ENCODE data around the gene NBPF3. TPM values are rescaled to one million over a fixed set of nuclear protein-coding genes. Genes with fewer than 3 reads are reported as not detected.

The NBPF3 gene
- total RNA-seq, 2 donors from 2014 or later, result 9.9 to 10.8 TPM

DNA sequence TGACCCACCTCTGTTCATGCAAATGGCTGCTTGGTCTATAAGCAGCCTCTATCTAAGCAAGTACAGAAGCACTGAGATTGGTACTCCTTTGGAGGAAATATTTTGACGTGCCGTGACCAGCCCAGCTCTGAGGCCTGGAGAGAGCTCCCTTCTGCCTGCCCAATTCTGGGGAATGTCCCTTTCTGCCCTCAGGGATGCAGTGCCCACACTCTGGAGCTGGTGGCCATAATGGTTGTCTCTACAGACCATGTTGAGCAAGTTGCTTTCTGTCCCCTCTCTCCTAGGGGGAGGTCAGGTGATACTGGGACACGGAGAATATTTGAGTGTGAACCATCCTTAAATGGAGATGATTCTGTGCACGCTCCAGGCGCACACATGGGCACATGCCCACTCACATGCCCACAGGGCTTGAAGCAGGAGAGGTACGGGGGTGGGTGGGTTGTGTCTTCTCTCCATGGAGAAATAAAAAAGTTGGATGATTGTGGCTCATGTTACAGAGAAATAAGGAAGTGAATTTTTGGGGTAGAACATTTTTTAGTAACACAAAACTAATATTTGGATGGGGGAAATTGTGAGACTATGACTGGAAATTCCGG lies 55.4 kb downstream of the NBPF3 start:
- ATAC-seq (replicated peaks), result no peak
- H3K9me3 Mint-ChIP-seq, result no peaks in the 10 kb centered on the region
- no peak overlapping the region for H3K4me3 Mint-ChIP-seq
- no peak overlapping the region for H3K27ac Mint-ChIP-seq
- H3K27me3 Mint-ChIP-seq, result no peaks in the 10 kb centered on the region
- no peaks in the 10 kb centered on the region for H3K4me1 Mint-ChIP-seq
- H3K36me3 Mint-ChIP-seq (ENCODE audit: low read depth), result no peaks in the 10 kb centered on the region

DNA sequence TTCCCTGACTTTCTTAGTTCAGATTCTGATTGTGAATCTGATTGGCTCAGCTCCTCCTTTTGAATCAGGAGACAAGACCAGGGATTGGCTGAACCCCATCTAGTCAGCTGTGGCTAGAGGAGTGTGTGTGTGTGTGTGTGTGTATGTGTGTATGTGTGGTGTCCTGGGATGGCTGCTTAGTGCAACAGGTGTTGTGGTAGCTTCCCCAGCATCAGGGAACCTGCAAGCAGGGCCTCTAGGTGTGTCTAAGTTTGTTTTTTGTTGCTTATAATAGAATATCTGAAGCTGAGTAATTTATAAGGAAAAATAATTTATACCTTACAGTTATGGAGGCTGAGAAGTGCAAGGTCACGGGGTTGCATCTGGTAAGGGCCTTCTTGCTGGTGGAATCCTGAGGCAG lies 56.1 kb downstream of the NBPF3 start:
- no peak overlapping the region for H3K4me3 Mint-ChIP-seq
- H3K36me3 Mint-ChIP-seq (ENCODE audit: low read depth), result no peaks in the 10 kb centered on the region
- ATAC-seq (replicated peaks), result no peak
- H3K9me3 Mint-ChIP-seq, result no peaks in the 10 kb centered on the region
- no peak overlapping the region for H3K27ac Mint-ChIP-seq
- no peaks in the 10 kb centered on the region for H3K4me1 Mint-ChIP-seq
- no peaks in the 10 kb centered on the region for H3K27me3 Mint-ChIP-seq

DNA sequence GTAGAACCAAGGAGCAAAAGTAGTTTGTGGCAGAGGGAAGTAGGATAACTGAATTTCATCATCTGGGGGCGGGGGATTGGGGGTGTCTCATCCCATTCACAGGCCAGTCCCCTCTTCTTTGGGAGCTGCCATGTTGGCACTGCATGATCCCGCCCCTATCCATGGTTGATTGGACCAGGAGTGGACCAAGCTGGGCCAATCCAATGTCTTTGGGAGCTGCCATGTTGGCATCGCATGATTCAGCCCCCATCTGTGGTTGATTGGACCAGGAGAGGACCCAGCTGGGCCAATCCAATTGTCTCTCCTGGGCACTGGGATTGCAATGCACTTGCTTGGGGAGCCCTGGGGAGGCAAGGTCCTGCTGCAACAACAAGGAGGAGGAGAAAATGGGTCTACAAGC lies 56.9 kb downstream of the NBPF3 start:
- Mint-ChIP-seq H3K4me3 (no peak overlapping the region), H3K27ac (no peak overlapping the region), H3K36me3 (ENCODE audit: low read depth) (no peaks in the 10 kb centered on the region), H3K9me3 (no peaks in the 10 kb centered on the region), H3K27me3 (no peaks in the 10 kb centered on the region), H3K4me1 (no peaks in the 10 kb centered on the region)
- ATAC-seq (replicated peaks), result no peak

DNA sequence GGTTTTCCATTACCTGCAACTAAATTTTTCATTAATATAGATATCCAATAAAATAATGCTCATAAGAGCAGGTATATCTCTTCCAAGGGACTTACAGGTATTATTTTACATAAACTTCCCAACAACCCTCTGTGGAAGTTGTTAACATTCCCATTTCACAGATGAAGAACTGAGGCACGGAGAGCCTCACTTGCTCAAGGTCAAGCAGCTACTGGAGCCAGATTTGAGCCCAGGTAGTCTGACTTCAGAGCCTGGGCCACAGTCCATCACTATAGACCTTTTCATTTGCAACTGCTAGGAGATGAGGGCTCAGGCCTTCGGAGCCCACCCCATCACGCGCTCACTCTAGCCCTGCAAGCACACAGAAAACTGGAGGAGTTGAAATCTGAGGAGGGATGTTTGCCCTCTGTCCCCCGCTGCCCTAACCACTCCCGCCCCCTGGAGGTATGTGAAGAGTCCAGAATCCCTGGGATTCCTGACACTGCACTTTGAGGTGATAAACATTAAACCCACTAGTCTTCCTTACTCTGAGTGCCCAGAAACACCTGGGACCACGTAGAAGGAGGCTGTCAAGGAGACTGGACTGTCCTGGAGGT lies 57.6 kb downstream of the NBPF3 start:
- Mint-ChIP-seq H3K36me3 (ENCODE audit: low read depth) (no peaks in the 10 kb centered on the region), H3K27ac (no peak overlapping the region), H3K27me3 (no peaks in the 10 kb centered on the region), H3K4me1 (no peaks in the 10 kb centered on the region), H3K9me3 (no peaks in the 10 kb centered on the region), H3K4me3 (no peak overlapping the region)
- no peak for ATAC-seq (replicated peaks)

GRCh38 chr1:21499283-21499950 lies 59.5 kb downstream of the NBPF3 start:
- Mint-ChIP-seq H3K4me3 (no peak overlapping the region), H3K4me1 (no peaks in the 10 kb centered on the region), H3K27ac (no peak overlapping the region), H3K27me3 (peaks cover 7% of the 10 kb centered on the region), H3K9me3 (no peaks in the 10 kb centered on the region), H3K36me3 (ENCODE audit: low read depth) (no peaks in the 10 kb centered on the region)
- ATAC-seq (replicated peaks), result no peak

DNA sequence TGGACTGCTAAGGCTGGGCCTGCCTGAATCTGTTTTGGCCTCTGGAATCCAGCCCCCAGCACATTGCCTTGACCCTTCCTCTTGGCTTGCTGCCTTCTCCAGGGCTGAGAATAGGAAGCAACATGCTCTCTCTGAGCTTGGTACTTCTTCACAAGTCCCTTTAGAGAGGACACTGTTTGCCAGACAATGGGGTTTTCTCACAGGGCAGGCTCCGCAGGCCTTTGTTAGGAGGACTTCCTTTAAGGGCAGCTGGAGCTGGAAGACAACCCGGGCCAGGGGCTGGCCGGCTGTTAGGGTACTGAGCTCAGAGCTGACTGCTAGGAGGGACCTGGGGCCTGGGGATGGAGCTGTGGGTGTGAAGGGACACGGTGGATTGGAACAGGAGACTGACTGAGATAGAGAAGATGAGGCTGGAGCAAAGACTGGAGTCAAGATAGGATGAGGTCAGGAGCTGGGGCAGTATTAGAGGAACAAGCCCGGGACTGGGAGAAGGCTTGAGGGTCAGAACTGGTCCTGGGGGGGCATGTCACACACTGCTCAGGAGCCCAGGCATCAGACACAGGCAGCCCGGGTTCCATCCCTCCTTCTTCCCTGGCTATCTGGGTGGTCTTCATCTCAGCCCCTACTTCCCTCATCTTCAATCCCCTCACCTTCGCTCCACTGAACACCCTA lies 63.9 kb downstream of the NBPF3 start:
- H3K4me3 Mint-ChIP-seq, result no peak overlapping the region
- H3K9me3 Mint-ChIP-seq, result no peaks in the 10 kb centered on the region
- ATAC-seq (replicated peaks), result no peak
- H3K36me3 Mint-ChIP-seq (ENCODE audit: low read depth), result no peaks in the 10 kb centered on the region
- peaks cover 29% of the 10 kb centered on the region for H3K27me3 Mint-ChIP-seq
- H3K27ac Mint-ChIP-seq, result no peak overlapping the region
- H3K4me1 Mint-ChIP-seq, result peaks cover 3% of the 10 kb centered on the region

DNA sequence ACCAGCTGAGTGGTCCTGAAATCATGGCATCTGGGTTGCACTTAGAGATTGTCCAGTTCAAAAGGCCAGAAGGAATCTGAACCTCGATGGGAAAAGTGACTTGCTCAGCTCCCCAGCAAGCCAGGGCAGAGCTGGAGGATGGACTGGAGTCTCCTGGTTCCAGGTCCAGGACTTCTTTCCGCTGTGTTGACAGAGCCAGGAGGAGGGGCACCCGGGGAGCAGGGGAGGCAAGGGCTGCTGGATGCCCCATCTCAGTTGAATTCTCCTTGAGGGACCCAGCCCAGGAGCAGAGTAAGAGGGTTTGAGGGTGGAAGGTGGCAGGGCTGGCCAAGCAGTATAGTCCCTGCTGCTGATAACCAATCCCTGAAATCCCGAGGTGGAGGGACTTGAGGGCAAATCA lies 66.9 kb downstream of the NBPF3 start:
- no peak for ATAC-seq (replicated peaks)
- no peak overlapping the region for H3K4me3 Mint-ChIP-seq
- H3K27me3 Mint-ChIP-seq, result peaks cover 41% of the 10 kb centered on the region
- H3K36me3 Mint-ChIP-seq (ENCODE audit: low read depth), result no peaks in the 10 kb centered on the region
- H3K9me3 Mint-ChIP-seq, result no peaks in the 10 kb centered on the region
- H3K27ac Mint-ChIP-seq, result no peak overlapping the region
- H3K4me1 Mint-ChIP-seq, result peaks cover 5% of the 10 kb centered on the region

DNA sequence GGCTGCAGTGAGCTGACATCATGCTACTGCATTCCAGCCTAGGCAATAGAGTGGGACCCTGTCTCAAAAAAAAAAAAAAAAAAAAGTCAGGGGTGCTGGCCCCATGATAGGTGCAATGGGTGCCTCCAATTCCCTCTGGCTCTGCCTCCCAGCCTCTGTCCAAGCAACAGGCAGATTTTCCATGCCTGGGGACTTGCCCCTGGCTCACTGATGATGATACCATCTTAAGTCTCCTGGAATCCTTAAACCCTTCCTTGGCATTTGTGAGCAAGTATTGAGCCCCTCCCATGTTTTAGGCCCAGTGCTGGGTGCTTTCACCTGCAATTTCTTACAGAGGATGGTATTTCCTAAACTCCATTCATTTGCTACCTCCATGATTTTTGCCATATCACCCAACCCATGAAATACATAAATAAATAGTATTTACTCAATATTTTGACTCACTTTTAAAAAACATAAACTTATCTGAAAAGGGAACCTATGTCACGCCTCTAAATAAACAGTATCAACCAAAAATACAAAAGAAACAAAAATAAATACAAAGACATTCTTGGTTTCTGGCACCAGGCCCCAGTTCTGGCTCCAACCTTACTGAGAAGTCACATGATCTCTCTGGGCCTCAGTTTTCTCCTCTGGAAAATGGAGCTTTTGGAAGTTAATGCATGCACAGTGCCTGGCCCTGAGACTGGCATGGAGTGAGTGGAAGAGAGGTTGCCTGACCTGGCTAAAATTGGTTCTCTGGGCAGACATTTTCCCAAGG lies 67.8 kb downstream of the NBPF3 start:
- Mint-ChIP-seq H3K4me3 (peak overlapping the region; percentile 13), H3K27me3 (peaks cover 41% of the 10 kb centered on the region), H3K4me1 (peaks cover 5% of the 10 kb centered on the region), H3K36me3 (ENCODE audit: low read depth) (no peaks in the 10 kb centered on the region), H3K27ac (no peak overlapping the region), H3K9me3 (no peaks in the 10 kb centered on the region)
- no peak for ATAC-seq (replicated peaks)

DNA sequence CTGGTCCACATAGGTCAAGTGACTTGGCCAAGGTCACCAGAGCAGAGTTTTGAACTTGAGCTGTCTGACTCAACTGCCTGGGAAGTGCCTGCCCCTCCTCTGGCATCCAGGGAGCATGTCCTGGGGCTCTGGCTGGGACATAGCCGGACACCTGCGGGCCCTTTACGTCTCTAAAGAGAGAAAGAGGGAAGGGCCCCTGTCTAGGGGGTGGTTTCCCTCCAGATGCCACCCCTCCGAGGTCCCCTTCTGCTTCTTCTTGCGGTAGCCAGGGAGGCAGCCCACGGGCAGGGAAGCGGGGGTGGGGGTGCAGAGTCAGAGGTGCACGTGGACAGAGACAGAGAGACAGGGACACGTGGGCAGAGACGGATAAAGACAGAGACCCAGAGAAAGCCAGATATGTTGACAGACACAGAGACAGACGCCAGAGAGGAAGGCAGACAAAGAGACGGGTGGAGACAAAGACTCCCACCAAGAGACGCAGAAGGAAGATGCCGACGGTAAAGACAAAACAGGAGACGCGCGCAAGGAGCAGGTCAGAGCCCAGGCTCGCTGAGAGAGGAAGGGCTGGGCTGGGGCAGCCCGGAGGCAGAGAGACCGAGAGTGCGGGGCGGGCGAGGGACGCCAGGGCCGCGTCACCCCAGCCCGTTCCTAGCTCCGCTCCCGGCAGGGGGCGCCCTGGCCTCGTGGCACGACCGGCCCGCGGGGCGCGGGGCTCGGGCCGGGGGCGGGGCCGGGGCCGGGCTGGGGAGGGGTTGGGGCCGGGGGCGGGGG lies 68.8 kb downstream of the NBPF3 start:
- no peak overlapping the region for H3K27ac Mint-ChIP-seq
- H3K4me3 Mint-ChIP-seq, result peak overlapping the region; percentile 52
- H3K27me3 Mint-ChIP-seq, result peaks cover 39% of the 10 kb centered on the region
- H3K4me1 Mint-ChIP-seq, result peaks cover 5% of the 10 kb centered on the region
- H3K36me3 Mint-ChIP-seq (ENCODE audit: low read depth), result no peaks in the 10 kb centered on the region
- ATAC-seq (replicated peaks), result peak; percentile 96
- H3K9me3 Mint-ChIP-seq, result no peaks in the 10 kb centered on the region

- peak within 1 kb of the TSS; percentile 52 for H3K4me3 Mint-ChIP-seq
- peaks cover 5% of the 10 kb centered on the region for H3K4me1 Mint-ChIP-seq
- H3K9me3 Mint-ChIP-seq, result no peaks in the 10 kb centered on the region
- peaks cover 34% of the 10 kb centered on the region for H3K27me3 Mint-ChIP-seq
- H3K36me3 Mint-ChIP-seq (ENCODE audit: low read depth), result no peaks in the 10 kb centered on the region
- ATAC-seq (replicated peaks), result peak; percentile 19
- H3K27ac Mint-ChIP-seq, result no peak within 1 kb of the TSS
Measured at GRCh38 chr1:21509351-21510112, 69.6 kb downstream of the NBPF3 start, which contains the start of gene ALPL. Gene ALPL, plus strand, starts transcription at chr1:21509423. Its CDS starts 44,659 bp downstream, at chr1:21554082.

- Mint-ChIP-seq H3K4me1 (peaks cover 5% of the 10 kb centered on the region), H3K9me3 (no peaks in the 10 kb centered on the region), H3K27me3 (peaks cover 32% of the 10 kb centered on the region), H3K27ac (no peak overlapping the region), H3K36me3 (ENCODE audit: low read depth) (no peaks in the 10 kb centered on the region), H3K4me3 (no peak overlapping the region)
- ATAC-seq (replicated peaks), result no peak
Measured at GRCh38 chr1:21510113-21510493, 70.2 kb downstream of the NBPF3 start.

DNA sequence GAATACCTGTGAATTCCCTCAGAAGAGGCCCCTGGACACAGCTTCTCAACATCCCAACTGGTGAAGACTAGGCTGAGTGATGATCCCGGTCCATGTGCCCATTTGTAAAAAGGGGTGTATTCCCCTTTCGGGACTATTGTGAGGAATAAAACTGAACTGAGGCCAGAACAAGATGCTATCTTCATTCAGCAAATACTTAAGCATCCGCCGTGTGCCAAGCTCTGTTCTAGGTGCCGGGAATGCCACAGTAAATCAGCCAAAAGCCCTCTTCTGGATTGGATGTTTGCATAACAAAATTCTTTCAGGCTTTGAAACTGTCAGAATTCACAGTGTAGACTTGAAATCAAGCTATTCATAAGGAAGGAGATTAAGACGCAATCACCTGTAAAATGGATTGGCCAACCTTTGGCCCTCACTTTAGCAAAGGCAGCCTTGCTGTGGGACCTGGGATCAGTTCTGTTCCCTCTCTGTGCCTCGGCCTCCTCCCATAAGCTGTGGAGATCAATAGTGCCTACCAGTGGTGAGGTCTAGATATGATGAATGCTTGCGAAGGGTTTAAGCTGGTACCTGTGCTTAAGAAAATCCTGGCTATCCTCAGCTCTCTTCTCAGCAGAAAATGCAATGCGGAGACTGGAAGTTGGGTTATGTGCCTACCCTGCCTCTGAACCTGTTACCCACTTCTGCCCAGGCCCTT lies 71.1 kb downstream of the NBPF3 start:
- no peak for ATAC-seq (replicated peaks)
- Mint-ChIP-seq H3K27me3 (peaks cover 31% of the 10 kb centered on the region), H3K4me1 (peaks cover 5% of the 10 kb centered on the region)

More for the DNA sequence above, 71.1 kb downstream of the NBPF3 start:
- Mint-ChIP-seq H3K4me3 (no peak overlapping the region), H3K9me3 (no peaks in the 10 kb centered on the region), H3K36me3 (ENCODE audit: low read depth) (no peaks in the 10 kb centered on the region), H3K27ac (no peak overlapping the region)

Measured in activated T-helper 17 cell treated with anti-CD3 and anti-CD28 coated beads, Interleukin-2, amount 50 U/mL, for 72 hours (primary cell).